Amniotic epithelial cell (primary cell): Measurements from ENCODE around the gene METTL13.
A peak's percentile ranks its signal among the peaks of the same experiment; 100 is the strongest.

Experiments used
- DNase-seq: peaks from one replicate; pipeline ENCODE4 v3.0.0-alpha.2; 2010; ENCODE audit warnings: low read depth

Gene METTL13

GRCh38 chr1:171781176-171781875 is at the start of gene METTL13:
TSS of gene METTL13 (plus strand) at chr1:171781660. CDS start at chr1:171781968, 308 bp downstream.
- DNase-seq = peak; percentile 99

GRCh38 chr1:171736196-171736595 is 45.3 kb upstream of the METTL13 start:
- DNase-seq = no peak

GRCh38 chr1:171738911-171739310 is 42.5 kb upstream of the METTL13 start:
- DNase-seq = no peak

GRCh38 chr1:171739656-171740055 is 41.8 kb upstream of the METTL13 start:
- DNase-seq = peak; percentile 29

GRCh38 chr1:171740356-171740863 is 41.0 kb upstream of the METTL13 start:
- DNase-seq = no peak

GRCh38 chr1:171740987-171741871 is 40.2 kb upstream of the METTL13 start:
- peak; percentile 23 for DNase-seq

- peak; percentile 73 for DNase-seq
Observed at GRCh38 chr1:171741872-171742576, 39.4 kb upstream of the METTL13 start, which contains the start of gene VAMP4. TSS of gene VAMP4 (minus strand) at chr1:171742065. CDS start at chr1:171738414, 3,651 bp downstream.

GRCh38 chr1:171742577-171742922 is 38.9 kb upstream of the METTL13 start:
- DNase-seq = no peak

- peak; percentile 88 for DNase-seq
Observed at GRCh38 chr1:171743081-171743870, 38.2 kb upstream of the METTL13 start.

- DNase-seq = no peak
Observed at GRCh38 chr1:171744986-171745385, 36.5 kb upstream of the METTL13 start.

- DNase-seq = no peak
Observed at GRCh38 chr1:171748651-171749050, 32.8 kb upstream of the METTL13 start.

- DNase-seq = no peak
Observed at GRCh38 chr1:171751221-171751620, 30.2 kb upstream of the METTL13 start.

GRCh38 chr1:171753182-171753581 is 28.3 kb upstream of the METTL13 start:
- no peak for DNase-seq

GRCh38 chr1:171753685-171754352 is 27.6 kb upstream of the METTL13 start:
- no peak for DNase-seq

GRCh38 chr1:171754353-171754705 is 27.1 kb upstream of the METTL13 start:
- DNase-seq = peak; percentile 45

GRCh38 chr1:171754971-171755370 is 26.5 kb upstream of the METTL13 start:
- peak; percentile 40 for DNase-seq

- DNase-seq = no peak
Observed at GRCh38 chr1:171756856-171757255, 24.6 kb upstream of the METTL13 start.

GRCh38 chr1:171758011-171758410 is 23.4 kb upstream of the METTL13 start:
- no peak for DNase-seq

- DNase-seq = no peak
Observed at GRCh38 chr1:171762143-171762563, 19.3 kb upstream of the METTL13 start.

GRCh38 chr1:171763764-171764163 is 17.7 kb upstream of the METTL13 start:
- no peak for DNase-seq

- no peak for DNase-seq
Observed at GRCh38 chr1:171769171-171769570, 12.3 kb upstream of the METTL13 start.
